ENCODE measurements around the gene KCNN3.

KCNN3 gene

DNA sequence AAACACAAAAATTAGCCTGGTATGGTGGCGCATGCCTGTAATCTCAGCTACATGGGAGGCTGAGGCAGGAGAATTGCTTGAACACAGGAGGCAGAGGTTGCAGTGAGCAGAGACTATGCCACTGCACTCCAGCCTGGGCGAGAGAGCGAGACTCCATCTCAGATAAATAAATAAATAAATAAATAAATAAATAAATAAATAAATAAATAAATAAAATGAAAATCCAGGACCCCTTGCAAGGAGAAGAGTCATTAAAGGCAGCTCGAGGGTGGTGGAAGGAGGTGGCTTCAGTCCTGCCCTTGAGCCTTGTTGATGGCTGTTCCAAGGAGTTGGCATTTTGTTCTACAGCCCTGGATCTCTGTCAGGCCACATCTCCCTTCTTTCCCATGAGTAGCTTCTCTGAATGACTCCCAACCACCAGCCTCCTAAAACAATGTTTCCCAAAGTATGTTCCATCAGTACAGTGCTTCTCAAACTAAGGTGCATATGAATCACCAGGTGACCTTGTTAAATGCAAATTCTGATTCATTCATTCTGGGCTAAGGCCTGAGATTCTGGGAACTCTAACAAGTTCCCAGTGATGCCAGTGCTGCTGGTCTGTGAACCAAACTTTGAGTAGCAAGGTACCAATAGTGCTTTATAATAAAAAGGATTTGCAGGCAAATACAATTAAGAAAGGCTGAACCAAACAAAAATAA, 99.0 kb downstream of the KCNN3 start:
- Histone ChIP-seq H3K9me3 (ENCODE audit: control insufficient read depth, insufficient read depth, low read length) (no peaks in the 10 kb centered on the region), H3K4me1 (ENCODE audit: insufficient read depth, low read length) (peaks cover 4% of the 10 kb centered on the region), H3K36me3 (ENCODE audit: insufficient read depth, low read length) (no peaks in the 10 kb centered on the region), H3K9ac (ENCODE audit: low read depth, low read length) (no peak overlapping the region)

GRCh38 chr1:154769193-154769895, 100.7 kb downstream of the KCNN3 start:
- no peaks in the 10 kb centered on the region for H3K36me3 ChIP-seq (ENCODE audit: insufficient read depth, low read length)
- H3K4me1 ChIP-seq (ENCODE audit: insufficient read depth, low read length) = peaks cover 4% of the 10 kb centered on the region; the same call in 1 of the 2 replicates
- no peak overlapping the region for H3K9ac ChIP-seq (ENCODE audit: low read depth, low read length)
- no peaks in the 10 kb centered on the region for H3K9me3 ChIP-seq (ENCODE audit: control insufficient read depth, insufficient read depth, low read length)

DNA sequence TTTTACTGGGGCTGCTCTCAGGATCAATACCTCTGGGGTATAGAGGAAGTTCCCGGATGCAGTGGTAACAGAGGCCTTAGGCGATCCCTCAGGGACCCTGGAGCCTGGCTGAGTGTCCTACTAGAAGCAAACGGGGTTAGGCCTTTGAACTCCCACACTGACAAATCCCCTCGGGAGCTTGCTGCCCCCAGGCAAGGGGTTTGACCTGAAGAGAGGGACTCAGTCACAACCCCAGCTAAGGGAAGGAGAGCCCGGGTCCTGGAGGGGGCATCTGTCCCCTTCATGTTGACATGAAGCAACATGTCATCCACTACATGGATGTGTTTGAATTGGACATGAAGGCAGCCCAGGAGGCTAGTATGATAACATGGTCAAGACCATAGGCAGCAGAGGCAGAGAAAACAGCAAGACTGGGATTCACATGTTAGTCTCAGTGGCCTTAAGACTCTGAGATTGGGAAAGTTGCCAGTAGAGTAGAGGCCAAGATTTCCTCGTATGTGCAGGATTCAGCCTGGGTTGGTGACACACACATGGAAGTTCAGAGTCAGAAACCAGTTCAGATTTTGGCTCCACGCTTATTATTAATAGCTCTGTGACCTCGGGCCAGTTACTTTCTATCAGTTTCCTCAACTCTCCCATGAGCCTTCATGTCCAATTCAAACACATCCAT, 101.5 kb downstream of the KCNN3 start:
- Histone ChIP-seq H3K4me1 (ENCODE audit: insufficient read depth, low read length) (peaks cover 4% of the 10 kb centered on the region; the same call in 1 of the 2 replicates), H3K9me3 (ENCODE audit: control insufficient read depth, insufficient read depth, low read length) (no peaks in the 10 kb centered on the region), H3K9ac (ENCODE audit: low read depth, low read length) (no peak overlapping the region), H3K36me3 (ENCODE audit: insufficient read depth, low read length) (no peaks in the 10 kb centered on the region)

DNA sequence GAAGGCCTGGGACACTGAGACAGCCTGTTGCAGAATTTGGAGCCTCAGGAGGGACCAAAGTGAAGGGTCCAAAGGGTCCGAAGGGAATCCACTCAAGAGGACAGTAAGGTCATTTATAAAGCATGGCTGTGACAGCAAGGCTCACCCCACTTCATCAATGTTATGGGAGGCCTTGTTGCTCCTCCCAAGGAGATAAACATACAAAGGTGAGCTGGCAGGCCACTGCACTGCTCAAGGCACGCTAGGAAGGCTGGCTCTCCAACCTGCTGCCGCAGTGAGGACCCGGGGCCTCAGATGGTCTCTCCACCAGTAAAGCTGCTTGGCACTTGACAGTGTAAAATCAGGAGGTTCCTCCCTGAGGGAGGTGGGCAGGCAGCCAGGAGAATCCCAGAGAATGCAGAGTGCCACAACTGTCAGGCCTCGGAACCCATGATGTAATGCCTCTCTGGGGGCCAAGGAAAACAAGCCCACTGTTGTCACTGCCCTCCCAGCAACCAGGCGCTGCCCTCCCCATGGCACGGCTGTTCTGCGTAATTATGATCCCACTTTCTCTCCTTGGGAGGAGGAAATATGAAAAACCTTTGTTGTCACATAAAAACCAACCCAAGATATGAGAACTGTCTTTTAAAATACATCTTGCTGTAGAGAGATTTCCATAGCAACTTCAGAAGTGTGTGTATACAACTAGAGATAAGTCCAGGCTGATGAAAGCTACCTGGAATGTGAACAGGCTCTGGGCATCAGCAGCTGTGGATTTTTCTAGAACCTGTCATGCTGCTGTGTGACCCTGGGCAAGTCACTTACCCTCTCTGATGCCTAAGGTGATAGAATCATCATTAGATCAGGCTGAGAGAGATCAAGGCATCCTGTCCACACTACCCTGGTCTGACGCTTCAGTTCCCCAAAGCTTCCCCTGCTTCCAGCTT, 102.5 kb downstream of the KCNN3 start:
- H3K9ac ChIP-seq (ENCODE audit: low read depth, low read length) = no peak overlapping the region
- H3K36me3 ChIP-seq (ENCODE audit: insufficient read depth, low read length) = no peaks in the 10 kb centered on the region

DNA sequence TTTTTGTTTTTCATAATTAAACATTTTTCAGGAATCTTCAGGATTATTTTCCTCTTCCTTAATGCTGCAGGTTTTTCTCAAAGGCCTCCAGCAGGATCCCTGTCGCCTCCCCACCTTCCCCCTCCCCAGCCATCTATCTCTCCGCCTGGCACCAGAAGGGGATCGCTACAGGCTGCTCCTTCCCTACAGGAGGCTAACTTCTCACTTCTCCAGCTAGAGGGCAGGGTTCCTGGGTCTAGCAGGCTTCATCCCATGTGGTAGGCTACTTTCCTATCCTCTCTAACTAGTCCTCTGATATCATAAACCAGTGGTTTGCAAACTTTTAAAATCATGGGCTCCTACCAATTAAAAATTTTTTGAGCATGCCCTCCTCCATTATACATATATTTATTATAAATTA, 104.1 kb downstream of the KCNN3 start:
- H3K36me3 ChIP-seq (ENCODE audit: insufficient read depth, low read length) = no peaks in the 10 kb centered on the region
- no peaks in the 10 kb centered on the region for H3K9me3 ChIP-seq (ENCODE audit: control insufficient read depth, insufficient read depth, low read length)
- H3K4me1 ChIP-seq (ENCODE audit: insufficient read depth, low read length) = no peaks in the 10 kb centered on the region; the same call in 1 of the 2 replicates
- H3K9ac ChIP-seq (ENCODE audit: low read depth, low read length) = no peak overlapping the region

More for the DNA sequence above, 102.5 kb downstream of the KCNN3 start:
- H3K4me1 ChIP-seq (ENCODE audit: insufficient read depth, low read length) = no peaks in the 10 kb centered on the region; the same call in 1 of the 2 replicates
- no peaks in the 10 kb centered on the region for H3K9me3 ChIP-seq (ENCODE audit: control insufficient read depth, insufficient read depth, low read length)

GRCh38 chr1:154764773-154765172, 105.3 kb downstream of the KCNN3 start:
- Histone ChIP-seq H3K9me3 (ENCODE audit: control insufficient read depth, insufficient read depth, low read length) (no peaks in the 10 kb centered on the region), H3K36me3 (ENCODE audit: insufficient read depth, low read length) (no peaks in the 10 kb centered on the region), H3K4me1 (ENCODE audit: insufficient read depth, low read length) (no peaks in the 10 kb centered on the region; the same call in 1 of the 2 replicates), H3K9ac (ENCODE audit: low read depth, low read length) (no peak overlapping the region)

- Histone ChIP-seq H3K9ac (ENCODE audit: low read depth, low read length) (no peak overlapping the region), H3K9me3 (ENCODE audit: control insufficient read depth, insufficient read depth, low read length) (no peaks in the 10 kb centered on the region), H3K4me1 (ENCODE audit: insufficient read depth, low read length) (no peaks in the 10 kb centered on the region; the same call in 1 of the 2 replicates), H3K36me3 (ENCODE audit: insufficient read depth, low read length) (no peaks in the 10 kb centered on the region)
These were observed 105.9 kb downstream of the KCNN3 start for GRCh38 chr1:154764181-154764580.

DNA sequence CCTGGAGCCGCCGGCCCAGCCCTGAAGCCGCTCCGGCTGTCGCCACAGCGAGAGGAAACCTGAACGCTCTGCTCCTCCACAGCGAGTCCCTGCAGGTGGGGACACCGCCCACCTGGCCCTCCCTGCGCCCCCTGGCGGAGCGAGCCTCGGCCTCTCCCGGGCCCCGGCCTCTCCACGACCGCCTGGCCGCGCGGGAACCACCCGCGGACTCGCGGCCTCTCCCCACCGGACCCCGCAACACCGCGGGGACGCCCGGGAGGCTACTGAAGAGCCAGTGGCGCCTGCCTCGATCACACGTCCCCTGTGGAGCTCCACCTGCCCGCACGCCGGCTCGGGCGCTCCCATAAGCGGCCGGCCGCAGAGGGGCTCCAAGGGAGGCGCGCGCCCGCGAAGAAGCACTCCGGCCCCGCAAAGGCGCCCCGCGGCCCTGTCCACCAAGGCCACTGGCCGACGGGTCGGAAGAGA, 109.6 kb downstream of the KCNN3 start:
- Histone ChIP-seq H3K36me3 (ENCODE audit: insufficient read depth, low read length) (no peaks in the 10 kb centered on the region), H3K9me3 (ENCODE audit: control insufficient read depth, insufficient read depth, low read length) (no peaks in the 10 kb centered on the region), H3K4me1 (ENCODE audit: insufficient read depth, low read length) (no peaks in the 10 kb centered on the region), H3K9ac (ENCODE audit: low read depth, low read length) (peak overlapping the region; percentile 65)

DNA sequence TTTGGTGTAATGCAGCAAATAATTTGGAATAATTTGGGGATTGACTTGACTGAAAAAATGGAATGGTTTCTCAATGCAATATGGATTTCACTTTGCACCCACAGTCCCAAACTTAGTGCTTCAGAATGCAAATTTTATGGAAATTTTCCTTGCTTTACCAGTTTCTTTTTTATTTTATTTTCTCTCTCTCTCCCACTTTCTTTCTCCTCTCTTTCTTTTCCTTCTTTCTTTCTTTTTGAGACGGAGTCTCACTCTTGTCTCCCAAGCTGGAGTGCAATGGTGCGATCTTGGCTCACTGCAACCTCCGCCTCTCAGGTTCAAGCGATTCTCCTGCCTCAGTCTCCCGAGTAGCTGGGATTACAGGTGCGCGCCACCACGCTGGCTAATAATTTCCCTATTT, 110.3 kb downstream of the KCNN3 start:
- Histone ChIP-seq H3K4me1 (ENCODE audit: insufficient read depth, low read length) (no peaks in the 10 kb centered on the region), H3K36me3 (ENCODE audit: insufficient read depth, low read length) (no peaks in the 10 kb centered on the region), H3K9me3 (ENCODE audit: control insufficient read depth, insufficient read depth, low read length) (no peaks in the 10 kb centered on the region)

DNA sequence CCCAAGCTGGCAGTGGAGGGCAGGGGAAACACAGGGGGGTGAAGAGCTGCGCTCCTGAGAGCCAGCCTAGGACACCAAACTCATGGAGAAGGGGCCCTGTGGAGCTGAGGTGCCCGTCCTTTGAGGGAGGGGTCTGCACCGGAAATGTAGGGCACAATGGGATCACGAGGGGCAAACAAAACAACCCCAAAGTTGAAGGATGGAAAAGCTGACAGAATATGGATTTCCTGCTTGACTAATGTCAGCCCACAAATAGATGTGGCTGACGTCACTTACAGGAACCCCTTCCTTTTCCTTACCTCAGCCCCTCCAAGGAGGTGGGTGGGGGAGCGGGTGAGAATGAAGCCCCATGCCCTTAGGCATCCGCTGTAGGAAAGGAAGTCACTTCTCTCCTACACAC, 110.9 kb downstream of the KCNN3 start:
- H3K36me3 ChIP-seq (ENCODE audit: insufficient read depth, low read length) = no peaks in the 10 kb centered on the region
- H3K9ac ChIP-seq (ENCODE audit: low read depth, low read length) = no peak overlapping the region
- no peaks in the 10 kb centered on the region for H3K4me1 ChIP-seq (ENCODE audit: insufficient read depth, low read length)
- no peaks in the 10 kb centered on the region for H3K9me3 ChIP-seq (ENCODE audit: control insufficient read depth, insufficient read depth, low read length)

More for the DNA sequence above, 110.3 kb downstream of the KCNN3 start:
- no peak overlapping the region for H3K9ac ChIP-seq (ENCODE audit: low read depth, low read length)

- H3K36me3 ChIP-seq (ENCODE audit: insufficient read depth, low read length) = no peaks in the 10 kb centered on the region
- H3K9ac ChIP-seq (ENCODE audit: low read depth, low read length) = no peak overlapping the region
- H3K4me1 ChIP-seq (ENCODE audit: insufficient read depth, low read length) = no peaks in the 10 kb centered on the region
- no peaks in the 10 kb centered on the region for H3K9me3 ChIP-seq (ENCODE audit: control insufficient read depth, insufficient read depth, low read length)
These were observed 111.7 kb downstream of the KCNN3 start for GRCh38 chr1:154758346-154758745.

GRCh38 chr1:154756793-154757548, 113.1 kb downstream of the KCNN3 start:
- H3K36me3 ChIP-seq (ENCODE audit: insufficient read depth, low read length) = no peaks in the 10 kb centered on the region
- no peaks in the 10 kb centered on the region for H3K4me1 ChIP-seq (ENCODE audit: insufficient read depth, low read length)
- H3K9me3 ChIP-seq (ENCODE audit: control insufficient read depth, insufficient read depth, low read length) = no peaks in the 10 kb centered on the region
- no peak overlapping the region; the same call in 1 of the 2 replicates for H3K9ac ChIP-seq (ENCODE audit: low read depth, low read length)

Measured in ES-I3 (cell line).